Peyer's patch (tissue), 4 donors: ENCODE measurements around the gene RIOK2.

Source experiments
- CTCF ChIP-seq, 6 experiments: fragments of 450-650 bp in 4 of 6; fragments of 200-600 bp in 2 of 6; sonication (generic) in 1 of 6; IDR thresholded peaks; one replicate each; pipeline ENCODE4 v1.5.1; 2017 to 2019; ENCODE audit warnings: antibody characterized with exemption in 6 of 6, mild to moderate bottlenecking in 3 of 6, moderate library complexity in 1 of 6
- POLR2A ChIP-seq, 2 donors: fragments of 450-650 bp; IDR thresholded peaks; one replicate each; pipeline ENCODE4 v1.5.1; 2017; ENCODE audit warnings: antibody characterized with exemption in 2 of 2, mild to moderate bottlenecking in 2 of 2, moderate library complexity in 2 of 2

- TF ChIP-seq CTCF (IDR thresholded peaks at IDR 0.05) (no peak), POLR2A (IDR thresholded peaks at IDR 0.05) (no peak)
These were observed 61.2 kb downstream of the RIOK2 start for GRCh38 chr5:97121848-97122247.
